SH-SY5Y (cell line): ENCODE results near the gene TMEM50B.

ENCODE experiments used
- GATA2 ChIP-seq: IDR thresholded peaks from 2 replicates; pipeline ENCODE4 v1.6.1; 2011; ENCODE audit warnings: mild to moderate bottlenecking, low read depth, low read length
- GATA3 ChIP-seq: IDR thresholded peaks from 2 replicates; pipeline ENCODE4 v1.6.1; 2011; ENCODE audit warnings: low read depth, mild to moderate bottlenecking, low read length, moderate library complexity

GRCh38 chr21:33481314-33481943, 1.7 kb upstream of the TMEM50B start:
- TF ChIP-seq GATA2, result no peak
- no peak for TF ChIP-seq GATA3
